HL-60/S4 treated with phorbol 12-myristate 13-acetate at 8.2 ng/mL for 4 days and 3 days (cell line): ENCODE measurements around the gene CDK12.

Experiments used
- in situ Hi-C: fragments of 300-500 bp; cut with MboI; formaldehyde crosslinking; loops from 2 replicates; pipeline ENCODE4 v1.15.0; 2022; ENCODE audit warnings: low sequenced_read_pairs

Gene CDK12

DNA sequence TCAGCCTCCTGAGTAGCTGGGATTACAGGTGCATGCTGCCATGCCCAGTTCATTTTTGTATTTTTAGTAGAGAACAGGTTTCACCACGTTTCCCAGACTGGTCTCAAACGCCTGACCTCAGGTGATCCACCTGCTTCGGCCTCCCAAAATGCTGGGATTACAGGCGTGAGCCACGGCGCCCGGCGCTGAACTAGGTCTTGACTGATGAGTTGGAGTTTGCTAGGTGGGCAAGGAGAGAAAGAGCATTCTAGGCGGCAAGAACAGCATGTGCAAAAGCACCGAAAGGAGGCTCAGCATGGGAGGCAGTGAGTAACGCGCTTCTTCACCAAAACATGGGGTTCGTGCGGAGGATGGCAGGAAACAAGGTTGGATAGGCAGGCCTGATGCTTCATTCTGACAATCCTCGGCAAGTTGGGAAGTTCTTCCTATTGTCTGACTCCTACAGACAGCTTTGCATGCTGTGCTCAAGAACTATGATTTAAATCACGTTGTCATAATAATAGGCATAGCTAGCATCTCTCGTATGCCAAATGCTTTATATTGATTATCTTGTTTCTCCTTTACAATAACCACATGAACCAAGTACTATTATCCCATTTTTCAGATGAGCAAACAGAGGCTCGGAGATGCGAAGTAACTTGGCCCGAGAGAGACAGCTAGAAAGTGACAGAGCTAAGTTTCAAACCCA is 119.9 kb downstream of the CDK12 start:
- in situ Hi-C loops = no loop called here

DNA sequence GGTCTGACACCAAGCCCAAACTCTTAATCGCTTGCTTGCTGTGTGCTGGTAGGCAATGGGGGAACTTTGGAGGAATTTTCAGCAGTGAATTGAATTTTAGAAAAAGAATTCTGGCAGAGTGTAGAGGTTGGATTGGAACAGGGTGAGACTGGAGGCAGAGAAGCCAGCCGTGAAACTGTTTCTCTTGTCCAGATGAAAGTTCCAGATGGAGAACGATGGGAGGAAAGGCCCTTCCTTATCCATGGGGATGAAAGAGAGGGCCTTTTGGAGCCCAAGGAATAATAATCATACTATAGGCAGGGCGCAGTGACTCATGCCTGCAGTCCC is 120.4 kb downstream of the CDK12 start:
- in situ Hi-C loops = no loop called here

DNA sequence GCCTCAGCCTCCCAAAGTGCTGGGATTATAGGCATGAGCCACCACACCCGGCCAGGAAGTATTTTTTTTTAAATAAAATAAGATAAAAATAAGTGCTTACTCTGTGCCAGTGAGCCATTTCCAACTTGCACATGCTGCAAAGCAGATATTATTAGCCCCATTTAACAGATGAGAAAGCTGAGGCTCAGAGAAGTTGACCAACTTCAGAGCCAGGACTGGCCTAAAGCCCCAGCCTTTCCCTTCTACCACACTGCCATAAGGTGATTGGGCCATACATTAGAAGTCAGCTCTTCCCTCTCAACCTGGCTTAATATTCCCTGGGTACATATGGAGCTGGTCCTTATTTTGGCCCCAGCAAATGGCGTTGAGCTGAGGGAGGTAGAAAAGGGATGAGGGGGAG is 121.4 kb downstream of the CDK12 start:
- in situ Hi-C loops = no loop called here
